ACC112 (cell line): ENCODE data around the gene ITPKB.
"Not testable (repeated sequence)": the region's sequence is repeated elsewhere in the genome, so short reads cannot be mapped to it uniquely, and the experiment has no call there.

Experiments used
- H2AFZ ChIP-seq: fragments of 200-600 bp; sonication (generic); one replicate; pipeline ENCODE4 v1.6.0; 2017; ENCODE audit warnings: antibody characterized with exemption, low read length; ENCODE audit not compliant: unreplicated experiment
- H3K27ac ChIP-seq: fragments of 200-600 bp; sonication (generic); 2 replicates; pipeline ENCODE4 v1.5.1; 2014; ENCODE audit warnings: low read depth, mild to moderate bottlenecking, antibody characterized with exemption, low read length, moderate library complexity
- H3K27me3 ChIP-seq: fragments of 200-600 bp; sonication (generic); 2 replicates; pipeline ENCODE4 v1.6.1; 2014; ENCODE audit warnings: mild to moderate bottlenecking, antibody characterized with exemption, low read length, moderate library complexity, mixed read lengths; ENCODE audit not compliant: insufficient read depth
- H3K36me3 ChIP-seq: fragments of 200-600 bp; sonication (generic); 2 replicates; pipeline ENCODE4 v1.6.1; 2016; ENCODE audit warnings: mild to moderate bottlenecking, antibody characterized with exemption, low read length, moderate library complexity, mixed read lengths; ENCODE audit not compliant: insufficient read depth
- H3K4me1 ChIP-seq: fragments of 200-600 bp; sonication (generic); one replicate; pipeline ENCODE4 v1.6.1; 2016; ENCODE audit warnings: low read length, mixed read lengths; ENCODE audit not compliant: insufficient read depth, unreplicated experiment, control insufficient read depth
- H3K4me3 ChIP-seq: fragments of 200-600 bp; sonication (generic); 2 replicates; pipeline ENCODE4 v1.5.1; 2014; ENCODE audit warnings: mild to moderate bottlenecking, low read depth, low read length
- H3K79me2 ChIP-seq: fragments of 200-600 bp; sonication (generic); one replicate; pipeline ENCODE4 v1.6.0; 2016; ENCODE audit warnings: low read length; ENCODE audit not compliant: control insufficient read depth, unreplicated experiment, insufficient read depth

The ITPKB gene

DNA sequence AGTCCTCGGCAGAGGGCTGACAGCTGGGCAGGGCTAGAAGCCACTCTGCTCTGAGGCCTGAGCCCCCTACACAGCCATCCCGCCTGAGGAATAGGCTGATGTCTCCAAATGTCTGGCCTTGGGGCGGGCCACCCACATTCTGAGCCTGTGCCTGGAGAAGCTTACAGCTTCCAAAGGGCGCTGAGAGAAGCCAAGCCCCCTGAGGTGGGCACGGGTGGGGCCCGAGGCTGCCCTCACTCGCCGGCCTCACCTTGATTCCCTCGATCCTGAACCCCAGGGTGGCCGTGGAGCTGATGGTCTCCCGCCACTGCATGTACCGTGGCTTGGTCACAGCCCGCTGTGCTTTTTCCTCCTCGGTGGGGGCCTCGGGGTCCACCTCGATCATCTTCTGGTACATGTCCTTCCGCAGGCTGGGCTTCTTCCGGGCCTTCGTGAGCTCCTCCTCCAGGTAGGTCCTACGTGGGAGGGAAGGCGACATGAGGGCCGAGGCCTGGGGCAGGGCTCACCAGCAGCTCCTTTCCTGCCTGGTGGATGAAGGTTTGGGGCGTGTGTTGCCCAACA is 97.3 kb downstream of the ITPKB start:
- no peak overlapping the region for H3K27ac ChIP-seq
- H3K79me2 ChIP-seq: no peaks in the 10 kb centered on the region
- H3K36me3 ChIP-seq: no peaks in the 10 kb centered on the region
- no peak overlapping the region for H2AFZ ChIP-seq
- H3K4me1 ChIP-seq: peaks cover 8% of the 10 kb centered on the region
- no peaks in the 10 kb centered on the region for H3K27me3 ChIP-seq
- H3K4me3 ChIP-seq: no peak overlapping the region

DNA sequence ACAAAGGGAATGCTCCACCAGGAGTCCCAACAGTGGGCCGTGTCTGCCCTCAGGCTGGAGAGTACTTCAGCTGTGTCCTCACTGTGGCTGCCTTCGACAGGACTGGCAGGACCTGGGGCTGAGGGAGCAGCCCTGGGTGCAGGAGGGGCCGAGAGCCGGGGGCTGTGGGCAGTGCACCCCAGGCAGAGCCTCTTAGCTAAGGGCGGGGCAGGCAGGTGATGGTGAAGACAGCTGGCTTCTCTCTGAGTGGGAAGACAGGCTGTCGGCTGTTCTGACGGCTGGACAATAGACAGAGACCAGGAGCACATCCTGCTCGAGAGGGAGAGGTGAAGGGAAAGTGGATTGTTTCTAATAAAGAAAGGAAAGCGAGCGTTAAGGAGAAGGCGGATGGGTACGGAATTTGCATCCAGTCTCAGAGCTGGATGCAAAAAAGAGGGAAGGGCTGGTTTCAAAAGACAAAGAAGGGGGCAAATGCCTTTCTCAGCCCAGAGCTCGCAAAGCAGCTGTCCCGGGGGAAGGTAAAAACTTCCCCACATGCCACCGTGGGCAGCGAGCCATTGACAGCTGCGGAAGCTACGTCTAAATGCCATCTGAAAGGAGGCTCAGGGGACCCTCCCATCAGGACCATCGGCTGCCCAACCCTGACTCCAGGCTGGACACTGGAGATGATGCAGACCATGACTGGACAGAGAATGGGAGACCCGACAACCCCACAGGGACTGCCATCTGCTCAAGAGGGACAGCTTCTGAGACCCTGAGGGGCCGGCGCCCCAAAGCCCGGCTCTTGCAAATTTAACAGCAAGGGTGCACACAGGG is 98.6 kb downstream of the ITPKB start:
- Histone ChIP-seq H3K79me2 (no peaks in the 10 kb centered on the region), H3K4me3 (no peak overlapping the region), H3K27ac (no peak overlapping the region), H2AFZ (no peak overlapping the region), H3K27me3 (no peaks in the 10 kb centered on the region), H3K4me1 (peaks cover 8% of the 10 kb centered on the region), H3K36me3 (no peaks in the 10 kb centered on the region)

DNA sequence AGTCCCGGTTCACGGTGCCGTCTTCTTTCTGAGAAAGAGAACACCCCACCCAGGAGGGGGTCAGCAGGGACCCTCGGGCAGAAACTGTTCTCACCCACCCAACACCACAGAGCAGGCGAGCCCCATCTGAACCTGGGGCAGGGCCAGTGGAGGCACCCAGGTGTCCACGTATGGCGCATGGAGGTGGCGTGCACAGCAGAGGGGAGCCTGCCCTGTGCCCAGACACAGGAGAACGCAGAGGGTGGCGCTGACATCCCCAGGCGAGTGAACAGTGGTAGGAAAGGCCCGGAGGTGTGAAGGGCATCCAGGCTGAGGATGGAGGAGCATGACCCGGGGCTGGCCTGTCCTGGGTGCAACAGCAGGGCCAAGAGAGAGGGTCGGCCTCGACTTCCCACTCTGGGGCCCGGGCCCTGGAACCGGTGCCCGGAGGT is 99.4 kb downstream of the ITPKB start:
- H3K79me2 ChIP-seq: no peaks in the 10 kb centered on the region
- H3K4me1 ChIP-seq: peaks cover 8% of the 10 kb centered on the region
- no peaks in the 10 kb centered on the region for H3K36me3 ChIP-seq
- no peaks in the 10 kb centered on the region for H3K27me3 ChIP-seq
- no peak overlapping the region for H2AFZ ChIP-seq
- no peak overlapping the region for H3K27ac ChIP-seq
- H3K4me3 ChIP-seq: no peak overlapping the region

DNA sequence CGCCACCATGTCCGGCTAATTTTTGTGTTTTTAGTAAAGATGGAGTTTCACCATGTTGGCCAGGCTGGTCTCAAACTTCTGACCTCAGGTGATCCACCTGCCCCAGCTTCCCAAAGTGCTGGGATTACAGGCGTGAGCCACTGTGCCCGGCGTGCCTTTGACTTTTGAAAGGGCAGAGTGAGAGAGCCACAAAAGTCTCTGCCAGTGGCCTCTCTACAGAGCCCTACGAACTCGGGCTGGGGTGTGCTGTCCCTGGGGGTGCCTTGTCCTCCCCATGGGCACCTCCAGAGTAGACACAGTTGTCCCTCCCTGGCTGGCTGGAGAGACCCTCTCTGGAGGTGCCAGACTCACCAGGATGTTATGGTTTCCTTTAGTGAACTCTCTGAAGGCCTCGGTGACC is 99.9 kb downstream of the ITPKB start:
- not testable (repeated sequence) for H3K4me1 ChIP-seq, H3K79me2 ChIP-seq, H3K27me3 ChIP-seq, H3K36me3 ChIP-seq, H2AFZ ChIP-seq, H3K4me3 ChIP-seq, H3K27ac ChIP-seq

DNA sequence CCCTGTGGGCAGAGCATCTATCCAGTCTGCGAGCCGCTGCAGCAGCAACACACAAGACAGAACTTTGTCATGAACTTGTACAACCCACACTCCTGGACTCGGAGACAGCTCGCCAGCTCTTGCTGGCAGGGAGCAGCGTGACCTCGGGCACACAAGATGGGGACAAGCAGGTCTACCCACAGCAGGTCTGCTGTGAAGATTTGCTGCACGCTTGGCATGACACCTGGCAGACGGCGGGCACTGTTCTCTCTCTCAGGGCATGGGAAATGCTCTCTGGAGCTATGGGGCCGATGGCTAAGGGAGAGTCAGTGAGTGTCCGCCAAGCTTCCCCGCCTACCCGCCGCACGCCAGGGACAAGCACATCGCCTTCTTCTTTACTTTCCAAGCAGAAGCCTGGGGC is 100.5 kb downstream of the ITPKB start:
- Histone ChIP-seq H3K79me2 (no peaks in the 10 kb centered on the region), H3K4me1 (peaks cover 5% of the 10 kb centered on the region), H2AFZ (no peak overlapping the region), H3K27ac (no peak overlapping the region), H3K36me3 (no peaks in the 10 kb centered on the region), H3K4me3 (no peak overlapping the region), H3K27me3 (no peaks in the 10 kb centered on the region)

DNA sequence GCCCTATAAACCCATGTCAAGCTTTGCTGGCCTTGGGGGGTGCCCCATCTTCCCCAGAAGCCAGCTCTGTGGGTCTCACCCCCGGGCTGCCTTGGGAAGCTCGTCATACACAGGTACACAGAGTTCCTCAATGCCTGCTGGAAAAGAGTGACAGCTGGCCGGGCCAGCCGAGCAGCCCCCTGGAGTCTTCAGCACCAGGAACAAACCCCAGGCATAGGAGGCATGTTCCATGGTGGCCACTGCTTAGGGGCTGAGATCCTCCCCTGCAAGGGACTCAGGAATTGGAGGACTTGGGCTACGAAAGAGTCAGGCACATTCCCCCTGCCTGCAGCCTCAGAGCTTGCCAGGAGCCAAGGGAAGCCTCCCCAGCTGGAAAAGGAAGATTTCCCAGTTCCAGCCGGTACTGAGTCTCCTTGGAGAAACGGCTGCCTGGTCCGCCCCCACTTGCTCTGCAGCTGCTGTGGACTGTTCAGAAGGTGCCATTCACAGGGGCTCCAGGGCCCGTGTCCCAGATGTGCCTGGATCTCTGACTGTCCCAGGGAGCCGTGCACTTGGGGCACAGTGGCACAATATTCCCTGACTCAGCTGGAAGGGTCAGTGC is 101.0 kb downstream of the ITPKB start:
- H3K4me3 ChIP-seq: no peak overlapping the region
- H3K79me2 ChIP-seq: no peaks in the 10 kb centered on the region
- H3K27ac ChIP-seq: no peak overlapping the region
- no peaks in the 10 kb centered on the region for H3K27me3 ChIP-seq
- no peak overlapping the region for H2AFZ ChIP-seq
- H3K36me3 ChIP-seq: no peaks in the 10 kb centered on the region
- H3K4me1 ChIP-seq: peaks cover under 1% of the 10 kb centered on the region

DNA sequence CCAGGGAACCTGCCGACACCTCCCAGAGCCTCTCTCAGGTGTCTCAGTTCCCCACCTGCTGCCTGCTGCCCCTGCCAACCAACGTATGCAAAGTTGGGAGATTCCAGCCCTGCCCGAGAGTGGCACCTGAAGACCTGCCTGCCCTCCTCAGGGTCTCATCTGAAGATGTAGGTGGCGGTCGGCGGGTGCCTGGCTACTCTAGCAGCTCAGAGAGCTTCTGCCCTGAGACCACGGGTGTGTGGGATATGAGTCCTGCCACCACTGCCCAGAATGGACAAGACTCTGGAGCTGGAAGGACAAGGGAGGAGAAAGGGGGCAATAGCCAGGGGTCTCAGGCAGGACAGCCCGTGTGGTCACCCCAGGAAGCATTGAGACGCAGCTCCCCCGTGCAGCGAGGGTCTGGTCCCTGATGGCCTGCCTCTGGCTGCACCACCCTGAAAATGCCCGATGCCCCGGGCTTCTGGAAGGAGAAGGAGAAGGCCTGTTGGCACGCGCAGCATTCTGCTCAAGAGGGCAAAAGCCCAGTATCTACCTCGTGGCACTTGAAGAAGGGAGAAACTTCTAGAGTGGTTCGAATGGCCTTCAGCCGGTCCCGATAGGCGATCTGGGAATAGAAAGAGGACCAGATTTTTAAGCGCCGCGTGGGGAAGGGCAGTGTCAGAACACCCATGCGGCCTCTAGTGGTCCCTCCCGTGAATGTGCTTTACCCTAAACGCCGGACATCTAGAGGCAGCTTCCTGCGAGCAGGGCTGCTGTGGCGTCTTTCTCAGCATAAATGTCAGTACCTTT is 101.7 kb downstream of the ITPKB start:
- H3K36me3 ChIP-seq: no peaks in the 10 kb centered on the region
- no peaks in the 10 kb centered on the region for H3K4me1 ChIP-seq
- no peaks in the 10 kb centered on the region for H3K27me3 ChIP-seq
- H3K4me3 ChIP-seq: no peak overlapping the region
- H2AFZ ChIP-seq: no peak overlapping the region
- H3K27ac ChIP-seq: no peak overlapping the region
- no peaks in the 10 kb centered on the region for H3K79me2 ChIP-seq

DNA sequence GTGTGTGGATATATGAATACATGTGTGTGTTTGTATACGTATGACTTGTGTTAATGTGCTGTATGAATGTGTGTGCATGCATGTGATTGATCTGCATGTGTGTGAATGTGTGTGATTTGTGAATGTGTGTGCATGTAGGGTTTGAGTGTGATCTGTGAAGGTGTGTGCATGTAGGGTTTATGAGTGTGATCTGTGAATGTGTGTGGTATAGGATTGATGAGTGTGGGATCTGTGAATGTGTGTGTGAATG is 102.3 kb downstream of the ITPKB start:
- Histone ChIP-seq H2AFZ (no peak overlapping the region), H3K79me2 (no peaks in the 10 kb centered on the region), H3K36me3 (no peaks in the 10 kb centered on the region), H3K4me3 (no peak overlapping the region), H3K27me3 (no peaks in the 10 kb centered on the region), H3K27ac (no peak overlapping the region), H3K4me1 (no peaks in the 10 kb centered on the region)

DNA sequence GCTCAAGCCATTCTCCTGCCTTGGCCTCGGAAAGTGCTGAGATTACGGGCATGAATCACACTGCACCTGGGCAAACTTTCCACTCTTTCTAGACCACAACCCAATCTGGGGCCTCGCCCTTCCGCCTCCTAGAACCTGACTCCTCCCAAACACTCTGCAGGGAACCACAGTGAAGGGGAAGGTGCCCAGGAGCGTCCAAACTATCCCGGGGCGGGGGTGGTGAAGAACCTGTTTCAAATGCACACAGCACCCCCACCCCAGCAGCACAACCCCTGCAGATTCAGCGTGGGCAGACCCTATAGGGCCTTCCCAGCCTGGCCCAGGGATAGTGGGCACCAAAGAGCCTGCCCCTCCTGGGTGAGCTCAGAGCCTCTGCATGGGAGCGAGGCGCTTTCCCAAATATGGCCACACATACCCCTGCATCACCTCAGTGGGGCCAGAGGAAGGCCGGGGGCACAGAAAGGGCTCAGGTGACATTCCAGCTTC is 103.6 kb downstream of the ITPKB start:
- no peaks in the 10 kb centered on the region for H3K36me3 ChIP-seq
- H3K4me3 ChIP-seq: no peak overlapping the region
- no peaks in the 10 kb centered on the region for H3K4me1 ChIP-seq
- H3K79me2 ChIP-seq: no peaks in the 10 kb centered on the region
- no peak overlapping the region for H3K27ac ChIP-seq
- H2AFZ ChIP-seq: no peak overlapping the region
- no peaks in the 10 kb centered on the region for H3K27me3 ChIP-seq

DNA sequence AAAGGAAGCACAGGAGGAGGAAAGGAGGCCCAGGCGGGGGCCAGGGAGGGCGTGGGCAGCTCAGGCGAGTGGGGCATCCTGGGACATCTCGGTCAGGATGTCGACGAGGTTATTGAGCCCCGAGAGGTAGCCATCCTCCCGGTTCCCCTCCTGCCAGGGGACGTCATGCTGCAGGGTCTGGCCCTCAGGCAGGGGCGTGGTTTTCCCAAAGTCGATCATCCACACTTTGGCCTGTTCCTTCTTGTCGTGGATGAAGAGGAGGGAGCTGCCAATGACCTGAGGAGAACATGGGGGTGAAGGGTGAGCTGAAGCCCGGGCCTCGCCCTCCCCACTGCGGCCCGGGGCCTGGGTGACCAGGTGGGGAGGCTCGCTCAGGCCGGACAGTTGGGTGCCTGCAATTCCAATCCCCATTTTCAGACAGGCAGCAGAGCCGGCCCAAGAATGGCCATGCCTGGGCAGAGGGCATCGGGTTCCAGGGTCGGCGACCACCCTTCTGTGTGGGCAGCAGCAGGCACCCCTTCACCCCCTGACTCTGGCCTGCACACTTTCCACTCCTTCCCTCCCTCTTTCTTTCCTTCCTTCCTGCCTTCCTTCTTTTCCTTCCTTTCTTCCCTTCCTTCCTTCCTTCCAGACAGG is 104.4 kb downstream of the ITPKB start:
- no peak overlapping the region for H3K27ac ChIP-seq
- H3K4me3 ChIP-seq: no peak overlapping the region
- no peaks in the 10 kb centered on the region for H3K4me1 ChIP-seq
- no peak overlapping the region for H2AFZ ChIP-seq
- no peaks in the 10 kb centered on the region for H3K36me3 ChIP-seq
- no peaks in the 10 kb centered on the region for H3K79me2 ChIP-seq
- no peaks in the 10 kb centered on the region for H3K27me3 ChIP-seq
